Fibroblast of lung (primary cell): ENCODE measurements around the gene SERBP1.

Source experiments
- CTCF ChIP-seq, 2 donors: IDR thresholded peaks in 1 of 2; conservative IDR thresholded peaks in 1 of 2; 1 replicate in 1 of 2; 2 replicates in 1 of 2; pipeline ENCODE4 v1.5.1; 2011 to 2012; ENCODE audit warnings: low read length in 2 of 2, control low read depth in 1 of 2, inconsistent platforms in 1 of 2, low read depth in 1 of 2, mild to moderate bottlenecking in 1 of 2
- EZH2 ChIP-seq: IDR thresholded peaks from 2 replicates; pipeline ENCODE4 v1.5.1; 2012; ENCODE audit warnings: low read length, control low read depth, mild to moderate bottlenecking; ENCODE audit errors: missing control alignments

GRCh38 chr1:67393737-67394136 is 36.5 kb downstream of the SERBP1 start:
- TF ChIP-seq CTCF (conservative IDR thresholded peaks at IDR 0.05 in 1 of 2, IDR thresholded peaks at IDR 0.05 in 1 of 2; ENCODE audit: low read depth in 1 of 2, low read length in 2 of 2) (no peak), EZH2 (no peak)
